BLaER1 (cell line): ENCODE measurements around the gene ITIH4.

Experiments used
- H3K27ac ChIP-seq: shearing (Covaris generic); formaldehyde crosslinking; 2 replicates; pipeline ENCODE4 v1.8.1; 2022
- H3K27me3 ChIP-seq: shearing (Covaris generic); formaldehyde crosslinking; 2 replicates; pipeline ENCODE4 v1.8.1; 2022
- H3K36me3 ChIP-seq: shearing (Covaris generic); formaldehyde crosslinking; 2 replicates; pipeline ENCODE4 v1.8.1; 2022
- H3K4me1 ChIP-seq: shearing (Covaris generic); formaldehyde crosslinking; 2 replicates; pipeline ENCODE4 v1.8.1; 2022
- H3K4me2 ChIP-seq: shearing (Covaris generic); formaldehyde crosslinking; 2 replicates; pipeline ENCODE4 v1.8.1; 2022
- H3K4me3 ChIP-seq: shearing (Covaris generic); formaldehyde crosslinking; 2 replicates; pipeline ENCODE4 v1.8.1; 2022
- H3K9ac ChIP-seq: shearing (Covaris generic); formaldehyde crosslinking; 2 replicates; pipeline ENCODE4 v1.8.1; 2022
- H3K9me3 ChIP-seq: shearing (Covaris generic); formaldehyde crosslinking; 2 replicates; pipeline ENCODE4 v1.8.1; 2022
- H4K20me1 ChIP-seq: shearing (Covaris generic); formaldehyde crosslinking; 2 replicates; pipeline ENCODE4 v1.8.1; 2022
- Cebpa-rat ChIP-seq: shearing (Covaris generic); IDR thresholded peaks from 2 replicates; pipeline ENCODE4 v1.8.1; 2022

Gene ITIH4

DNA sequence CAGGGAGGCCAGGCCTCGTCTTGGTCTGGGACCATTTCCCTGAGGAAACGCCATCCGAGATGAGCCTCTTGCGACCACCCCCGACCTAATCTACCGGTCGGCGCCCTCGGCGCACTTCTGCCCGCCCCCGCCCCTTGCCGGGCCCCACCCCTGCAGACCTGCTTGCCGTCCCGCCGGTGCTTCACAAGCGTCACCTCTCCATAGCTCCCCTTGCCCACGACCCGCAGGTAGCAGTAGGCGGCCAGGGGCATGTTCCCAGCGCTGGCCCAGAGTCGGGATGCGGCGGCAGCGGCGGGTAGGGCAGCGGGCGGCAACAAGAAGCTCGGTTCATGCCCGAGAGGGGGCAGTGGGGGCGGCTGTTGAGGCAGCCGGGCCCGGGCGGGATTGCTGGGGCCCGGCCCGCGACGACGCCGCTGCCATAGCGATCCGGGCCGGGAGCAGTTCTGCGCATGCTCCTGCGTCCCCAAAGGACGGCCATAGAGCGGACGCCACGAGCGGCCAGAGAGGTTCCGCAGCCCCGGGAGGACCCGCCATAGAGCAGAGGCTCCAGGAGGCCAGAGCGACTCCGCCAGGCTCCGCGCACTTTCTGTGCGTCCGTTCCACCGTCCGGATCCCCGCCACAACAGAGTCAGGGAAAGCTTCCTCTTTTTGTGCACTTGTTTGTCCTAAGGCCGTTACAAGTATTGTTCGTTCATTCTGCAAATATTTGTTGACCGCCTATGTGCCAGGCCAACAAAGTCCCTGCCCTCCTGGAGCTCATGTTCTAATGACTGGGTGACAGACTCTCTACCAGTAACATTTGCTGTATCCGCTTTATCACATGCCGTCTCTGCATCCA, 59.8 kb downstream of the ITIH4 start, which contains the start of gene NEK4:
NEK4 (minus strand) TSS at position 445 of the 838 bp plus-strand sequence; CDS start at position 251, 194 bp downstream.
- peak within 1 kb of the TSS; percentile 80 for H3K27ac ChIP-seq
- no peaks in the 10 kb centered on the region for H3K27me3 ChIP-seq
- peak within 1 kb of the TSS; percentile 92 for H3K4me2 ChIP-seq
- peak within 1 kb of the TSS; percentile 85 for H3K9ac ChIP-seq
- H4K20me1 ChIP-seq, result no peaks in the 10 kb centered on the region
- peak within 1 kb of the TSS; percentile 81 for H3K4me3 ChIP-seq
- no peaks in the 10 kb centered on the region for H3K9me3 ChIP-seq
- H3K4me1 ChIP-seq, result peaks cover 28% of the 10 kb centered on the region
- H3K36me3 ChIP-seq, result peaks cover 27% of the 10 kb centered on the region
- no peak for TF ChIP-seq Cebpa-rat

DNA sequence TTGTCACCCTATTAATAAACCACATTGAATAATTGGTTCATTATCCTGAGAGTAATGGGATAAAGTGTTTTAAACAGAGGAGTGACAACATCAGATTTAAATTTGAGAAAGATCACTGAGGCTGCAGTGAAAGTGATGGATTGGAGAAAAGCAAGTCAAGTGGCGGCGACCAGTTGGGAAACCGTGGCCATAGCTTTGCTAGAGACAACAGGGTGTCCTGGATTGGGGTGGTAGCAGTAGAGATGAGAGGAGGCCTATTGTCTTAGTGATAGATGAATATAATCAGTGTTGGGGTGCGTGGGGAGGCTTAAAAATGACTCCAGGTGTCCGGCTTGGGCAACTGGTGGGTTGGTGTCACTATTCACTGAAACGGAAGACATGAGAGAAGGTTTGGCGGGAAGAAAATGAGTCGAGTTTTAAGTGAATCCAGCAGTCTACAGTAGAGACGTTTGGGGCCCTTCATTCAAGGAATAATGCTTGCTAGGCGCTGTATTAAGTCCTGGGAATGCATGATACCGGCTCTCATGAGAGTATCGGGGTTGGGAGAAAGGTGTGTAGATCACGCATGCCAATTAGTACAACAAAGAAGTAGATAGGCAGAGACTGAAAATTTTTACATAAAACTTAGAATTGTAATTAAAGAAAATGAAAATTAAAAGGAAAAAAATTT, 60.6 kb downstream of the ITIH4 start:
- TF ChIP-seq Cebpa-rat, result no peak
- H3K4me3 ChIP-seq, result peak overlapping the region; percentile 81
- no peaks in the 10 kb centered on the region for H4K20me1 ChIP-seq
- H3K27ac ChIP-seq, result peak overlapping the region; percentile 80
- H3K4me2 ChIP-seq, result peak overlapping the region; percentile 92
- H3K27me3 ChIP-seq, result no peaks in the 10 kb centered on the region
- H3K36me3 ChIP-seq, result peaks cover 35% of the 10 kb centered on the region
- H3K9ac ChIP-seq, result peak overlapping the region; percentile 85
- peaks cover 22% of the 10 kb centered on the region for H3K4me1 ChIP-seq
- no peaks in the 10 kb centered on the region for H3K9me3 ChIP-seq

DNA sequence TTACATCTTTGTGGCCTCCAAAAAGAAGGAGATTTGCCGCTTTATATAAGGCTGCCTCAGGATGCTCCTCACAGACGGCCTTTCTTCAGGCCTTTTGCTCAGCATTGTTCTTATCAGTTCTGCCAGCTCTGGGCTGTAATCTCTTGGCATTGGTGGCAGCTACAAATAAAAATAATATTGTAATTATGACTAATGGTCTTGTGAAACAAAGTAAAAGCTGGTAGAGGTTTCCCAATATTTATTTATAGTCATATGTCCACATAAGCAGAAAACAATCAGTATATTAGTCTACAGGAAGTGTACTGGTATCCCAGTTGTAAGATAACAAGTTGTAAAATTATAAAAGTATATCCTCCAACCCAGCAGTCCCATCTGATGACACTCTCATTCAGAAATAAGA, 67.0 kb downstream of the ITIH4 start:
- Histone ChIP-seq H3K4me1 (no peaks in the 10 kb centered on the region), H3K4me3 (no peak overlapping the region), H3K36me3 (peaks cover 98% of the 10 kb centered on the region), H3K27me3 (no peaks in the 10 kb centered on the region), H4K20me1 (no peaks in the 10 kb centered on the region), H3K9ac (no peak overlapping the region), H3K4me2 (no peak overlapping the region), H3K27ac (no peak overlapping the region), H3K9me3 (no peaks in the 10 kb centered on the region)
- no peak for TF ChIP-seq Cebpa-rat
